Esophagus squamous epithelium (tissue), 4 donors: Measurements from ENCODE around the gene FBXO22.

ENCODE experiments used
- POLR2A ChIP-seq, 4 donors: fragments of 450-650 bp; IDR thresholded peaks; one replicate each; pipeline ENCODE4 v1.6.1; 2017; ENCODE audit warnings: antibody characterized with exemption in 4 of 4, mild to moderate bottlenecking in 4 of 4, moderate library complexity in 3 of 4
- TF ChIP-seq, protein P1 (sequence below), 6 experiments: fragments of 450-650 bp in 4 of 6; fragments of 200-600 bp in 2 of 6; sonication (generic) in 2 of 6; IDR thresholded peaks; one replicate each; pipeline ENCODE4 v1.5.1; 2016 to 2019; ENCODE audit warnings: antibody characterized with exemption in 6 of 6, mild to moderate bottlenecking in 4 of 6, moderate library complexity in 4 of 6

DNA sequence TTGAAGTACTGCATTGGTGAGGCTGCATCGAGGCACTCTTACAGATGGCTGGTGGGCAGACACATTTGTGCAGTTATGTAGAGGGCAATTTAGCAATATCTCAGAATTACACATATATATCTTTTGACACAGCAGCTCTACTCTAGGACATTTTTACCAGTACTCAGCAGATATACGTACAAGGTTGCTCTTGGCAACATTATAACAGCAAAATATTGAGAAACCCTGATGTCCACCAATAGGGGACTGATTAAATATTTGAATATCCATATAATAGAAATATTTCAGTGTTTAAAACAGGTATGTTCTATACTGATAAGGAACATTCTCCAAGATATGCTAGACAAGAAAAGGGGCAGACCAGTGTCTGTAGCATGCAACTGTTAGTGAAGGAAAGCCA is 7.9 kb upstream of the FBXO22 start:
- TF ChIP-seq, protein P1, sequence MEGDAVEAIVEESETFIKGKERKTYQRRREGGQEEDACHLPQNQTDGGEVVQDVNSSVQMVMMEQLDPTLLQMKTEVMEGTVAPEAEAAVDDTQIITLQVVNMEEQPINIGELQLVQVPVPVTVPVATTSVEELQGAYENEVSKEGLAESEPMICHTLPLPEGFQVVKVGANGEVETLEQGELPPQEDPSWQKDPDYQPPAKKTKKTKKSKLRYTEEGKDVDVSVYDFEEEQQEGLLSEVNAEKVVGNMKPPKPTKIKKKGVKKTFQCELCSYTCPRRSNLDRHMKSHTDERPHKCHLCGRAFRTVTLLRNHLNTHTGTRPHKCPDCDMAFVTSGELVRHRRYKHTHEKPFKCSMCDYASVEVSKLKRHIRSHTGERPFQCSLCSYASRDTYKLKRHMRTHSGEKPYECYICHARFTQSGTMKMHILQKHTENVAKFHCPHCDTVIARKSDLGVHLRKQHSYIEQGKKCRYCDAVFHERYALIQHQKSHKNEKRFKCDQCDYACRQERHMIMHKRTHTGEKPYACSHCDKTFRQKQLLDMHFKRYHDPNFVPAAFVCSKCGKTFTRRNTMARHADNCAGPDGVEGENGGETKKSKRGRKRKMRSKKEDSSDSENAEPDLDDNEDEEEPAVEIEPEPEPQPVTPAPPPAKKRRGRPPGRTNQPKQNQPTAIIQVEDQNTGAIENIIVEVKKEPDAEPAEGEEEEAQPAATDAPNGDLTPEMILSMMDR (IDR thresholded peaks at IDR 0.05), result no peak
- no peak for TF ChIP-seq POLR2A (IDR thresholded peaks at IDR 0.05)
